MM.1S (cell line): Measurements from ENCODE around the gene SALL4.
A peak's percentile ranks its signal among the peaks of the same experiment; 100 is the strongest.

Source experiments
- DNase-seq: peaks from one replicate; pipeline ENCODE4 v3.0.0-alpha.2; 2015
- H2AFZ ChIP-seq: fragments of 300-600 bp; sonication (generic); 2 replicates; pipeline ENCODE4 v1.6.0; 2016; ENCODE audit warnings: antibody characterized with exemption, low read length
- H3F3A ChIP-seq: fragments of 300-600 bp; sonication (generic); 2 replicates; pipeline ENCODE4 v1.6.1; 2016; ENCODE audit warnings: mild to moderate bottlenecking, antibody characterized with exemption, low read length, moderate library complexity, mixed read lengths; ENCODE audit not compliant: insufficient read depth
- H3K27ac ChIP-seq: fragments of 300-600 bp; sonication (generic); 2 replicates; pipeline ENCODE4 v1.5.1; 2016; ENCODE audit warnings: mild to moderate bottlenecking, low read length
- H3K27me3 ChIP-seq: fragments of 300-600 bp; sonication (generic); replicated peaks from 2 replicates; pipeline ENCODE4 v1.6.0; 2016; ENCODE audit warnings: low read length; ENCODE audit not compliant: insufficient read depth
- H3K36me3 ChIP-seq: fragments of 300-600 bp; sonication (generic); replicated peaks from 2 replicates; pipeline ENCODE4 v1.6.1; 2016; ENCODE audit warnings: mild to moderate bottlenecking, low read length, mixed read lengths; ENCODE audit not compliant: insufficient read depth
- H3K4me1 ChIP-seq: fragments of 300-600 bp; sonication (generic); 2 replicates; pipeline ENCODE4 v1.6.1; 2016; ENCODE audit warnings: low read length, mixed read lengths
- H3K4me2 ChIP-seq: fragments of 300-600 bp; sonication (generic); 2 replicates; pipeline ENCODE4 v1.6.0; 2016; ENCODE audit warnings: low read depth, low read length
- H3K4me3 ChIP-seq: fragments of 300-600 bp; sonication (generic); 2 replicates; pipeline ENCODE4 v1.5.1; 2016; ENCODE audit warnings: low read length, mixed read lengths
- H3K79me2 ChIP-seq: fragments of 300-600 bp; sonication (generic); 2 replicates; pipeline ENCODE4 v1.6.1; 2016; ENCODE audit warnings: mixed run types, low read length, mixed read lengths
- H3K9ac ChIP-seq: fragments of 300-600 bp; sonication (generic); 2 replicates; pipeline ENCODE4 v1.6.1; 2016; ENCODE audit warnings: low read length, mixed read lengths
- H3K9me2 ChIP-seq: fragments of 300-600 bp; sonication (generic); replicated peaks from 2 replicates; pipeline ENCODE4 v1.6.1; 2016; ENCODE audit warnings: mild to moderate bottlenecking, low read length, mixed read lengths; ENCODE audit not compliant: insufficient read depth
- H3K9me3 ChIP-seq: fragments of 300-600 bp; sonication (generic); replicated peaks from 2 replicates; pipeline ENCODE4 v1.6.1; 2016; ENCODE audit warnings: mild to moderate bottlenecking, low read length, mixed read lengths; ENCODE audit not compliant: insufficient read depth
- H4K20me1 ChIP-seq: fragments of 300-600 bp; sonication (generic); 2 replicates; pipeline ENCODE4 v1.6.1; 2016; ENCODE audit warnings: mild to moderate bottlenecking, low read length, moderate library complexity, mixed read lengths; ENCODE audit not compliant: insufficient read depth
- CTCF ChIP-seq: fragments of 300-600 bp; sonication (generic); IDR thresholded peaks from 2 replicates; pipeline ENCODE4 v1.5.1; 2016; ENCODE audit warnings: antibody characterized with exemption, low read length, mixed read lengths
- EZH2 ChIP-seq: fragments of 300-600 bp; sonication (generic); optimal IDR thresholded peaks from 2 replicates; pipeline ENCODE3; 2017; ENCODE audit warnings: low read depth, mild to moderate bottlenecking, antibody characterized with exemption, low read length, mixed read lengths
- EZH2phosphoT487 ChIP-seq: fragments of 300-600 bp; sonication (generic); IDR thresholded peaks from 2 replicates; pipeline ENCODE4 v1.6.1; 2018; ENCODE audit warnings: antibody characterized with exemption, low read length

SALL4 gene

DNA sequence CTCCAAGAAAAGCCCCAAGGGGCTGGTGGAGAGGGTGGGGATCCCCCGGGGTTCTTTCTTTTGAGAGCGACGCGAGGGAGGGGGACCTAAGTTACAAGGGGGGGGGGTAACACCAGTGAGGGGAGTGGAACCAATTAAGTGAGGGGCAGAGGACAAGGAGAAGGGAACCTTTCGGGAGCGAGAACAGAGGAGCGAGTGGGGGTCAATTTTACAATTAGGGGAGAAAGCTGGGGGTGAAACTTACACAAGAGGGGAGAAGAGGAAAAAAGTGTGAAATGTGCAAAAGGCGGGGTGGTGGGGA is 548 bp downstream of the SALL4 start:
- H3K9ac ChIP-seq = no peak overlapping the region

DNA sequence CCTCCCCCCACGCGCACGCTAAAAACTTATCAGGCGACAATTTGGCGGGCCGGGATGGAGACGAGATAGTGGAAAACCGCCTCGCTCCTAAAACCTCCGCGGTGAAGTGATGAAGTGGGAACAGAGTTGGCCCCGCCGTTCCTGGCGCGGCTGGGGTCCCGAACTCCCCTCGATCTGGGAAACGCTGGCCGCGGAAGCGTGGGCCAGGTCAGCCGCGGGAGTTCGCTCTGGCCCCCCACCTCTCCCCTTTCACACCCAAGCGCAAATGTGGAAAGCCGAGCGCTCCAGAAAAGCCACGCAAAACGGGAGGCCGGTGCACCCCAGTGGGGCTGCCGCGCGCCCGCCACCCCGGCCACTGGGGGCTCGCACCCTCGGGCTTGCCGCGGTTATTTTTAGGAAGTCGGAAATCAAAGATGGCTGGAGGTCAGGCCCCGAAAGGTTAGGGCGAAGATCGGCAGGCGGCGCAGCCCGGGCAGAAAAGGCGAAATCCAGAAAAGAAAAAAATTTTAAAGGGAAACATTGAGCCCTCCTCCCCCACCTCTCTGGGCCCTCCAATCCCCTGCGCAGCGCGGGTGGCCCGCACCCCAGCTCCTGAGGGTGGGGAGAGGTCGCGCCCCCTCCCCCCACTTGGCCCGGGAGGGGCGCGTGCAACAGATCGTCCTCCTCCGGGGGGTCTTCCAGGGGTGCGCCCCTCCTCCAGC is 1.0 kb downstream of the SALL4 start:
- no peak for DNase-seq
- no peaks in the 10 kb centered on the region for H3F3A ChIP-seq
- H3K36me3 ChIP-seq = no peaks in the 10 kb centered on the region
- TF ChIP-seq CTCF (no peak), EZH2phosphoT487 (no peak), EZH2 (no peak)
- H3K79me2 ChIP-seq = no peaks in the 10 kb centered on the region
- H3K9me3 ChIP-seq = no peaks in the 10 kb centered on the region
- H3K9me2 ChIP-seq = no peaks in the 10 kb centered on the region
- H2AFZ ChIP-seq = no peak overlapping the region
- no peaks in the 10 kb centered on the region for H3K4me1 ChIP-seq
- peak overlapping the region; percentile 15; the same call in 1 of the 2 replicates for H3K4me3 ChIP-seq
- H3K27ac ChIP-seq = no peak overlapping the region
- no peaks in the 10 kb centered on the region for H4K20me1 ChIP-seq
- no peaks in the 10 kb centered on the region for H3K27me3 ChIP-seq
- H3K9ac ChIP-seq = no peak overlapping the region
- H3K4me2 ChIP-seq = peak overlapping the region; percentile 98

More for the DNA sequence above, 548 bp downstream of the SALL4 start:
- Histone ChIP-seq H3K4me2 (no peak overlapping the region), H2AFZ (no peak overlapping the region), H4K20me1 (no peaks in the 10 kb centered on the region), H3F3A (no peaks in the 10 kb centered on the region), H3K4me1 (no peaks in the 10 kb centered on the region), H3K79me2 (no peaks in the 10 kb centered on the region), H3K4me3 (no peak overlapping the region), H3K9me2 (no peaks in the 10 kb centered on the region), H3K9me3 (no peaks in the 10 kb centered on the region), H3K27me3 (no peaks in the 10 kb centered on the region), H3K36me3 (no peaks in the 10 kb centered on the region), H3K27ac (no peak overlapping the region)
- TF ChIP-seq CTCF (no peak), EZH2 (no peak), EZH2phosphoT487 (no peak)
- DNase-seq = no peak

- Histone ChIP-seq H3K4me2 (peak overlapping the region; percentile 98), H3K27ac (no peak overlapping the region)
Measured at GRCh38 chr20:51800872-51801121, 1.5 kb downstream of the SALL4 start.

More at GRCh38 chr20:51800872-51801121, 1.5 kb downstream of the SALL4 start:
- TF ChIP-seq EZH2phosphoT487 = no peak
- no peak for TF ChIP-seq CTCF
- TF ChIP-seq EZH2 = no peak
- Histone ChIP-seq H3K27me3 (no peaks in the 10 kb centered on the region), H3F3A (no peaks in the 10 kb centered on the region), H3K36me3 (no peaks in the 10 kb centered on the region), H3K9me2 (no peaks in the 10 kb centered on the region), H3K9me3 (no peaks in the 10 kb centered on the region), H3K4me1 (no peaks in the 10 kb centered on the region), H4K20me1 (no peaks in the 10 kb centered on the region), H2AFZ (no peak overlapping the region), H3K79me2 (no peaks in the 10 kb centered on the region), H3K9ac (no peak overlapping the region), H3K4me3 (peak overlapping the region; percentile 15; the same call in 1 of the 2 replicates)
- no peak for DNase-seq
